MCF 10A (cell line): ENCODE data around the gene UQCR11. TPM values are rescaled to one million over a fixed set of nuclear protein-coding genes. Genes with fewer than 3 reads are reported as not detected.

Experiments
- BruUV-seq: library from RNA; stranded (reverse); fragments of 400-500 nt; replicated peaks from 2 replicates; lab custom pipeline; 2021; lab: Mats Ljungman, UMichigan
- CTCF ChIA-PET: fragments of 300-600 bp; sonication (Branson Sonifier 250); formaldehyde crosslinking; extraction: SDS; loops from one replicate; lab custom pipeline; 2021; ENCODE audit warnings: antibody characterized with exemption, inconsistent platforms; lab: Yijun Ruan, JAX
- POLR2A ChIA-PET: fragments of 300-600, 350-650 bp; sonication (Branson Sonifier 250); formaldehyde crosslinking; extraction: SDS; loops from one replicate; lab custom pipeline; 2020; ENCODE audit warnings: antibody characterized with exemption, inconsistent platforms; lab: Yijun Ruan, JAX
- DNase-seq: peaks from one replicate; pipeline ENCODE4 v3.0.0-alpha.2; 2018; ENCODE audit not compliant: unreplicated experiment
- H3K27ac Mint-ChIP-seq: one replicate; pipeline ENCODE4 v1.8.0; 2022; ENCODE audit warnings: mild to moderate bottlenecking, low read depth, mixed read lengths; ENCODE audit not compliant: unreplicated experiment
- H3K27me3 Mint-ChIP-seq: one replicate; pipeline ENCODE4 v1.8.0; 2022; ENCODE audit warnings: mixed read lengths; ENCODE audit not compliant: insufficient read depth, unreplicated experiment
- H3K36me3 Mint-ChIP-seq: one replicate; pipeline ENCODE4 v1.8.0; 2022; ENCODE audit warnings: mild to moderate bottlenecking, moderate library complexity, mixed read lengths; ENCODE audit not compliant: insufficient read depth, unreplicated experiment
- H3K4me1 Mint-ChIP-seq: one replicate; pipeline ENCODE4 v1.8.0; 2022; ENCODE audit warnings: mixed read lengths; ENCODE audit not compliant: insufficient read depth, unreplicated experiment
- H3K4me3 Mint-ChIP-seq: one replicate; pipeline ENCODE4 v1.8.0; 2022; ENCODE audit warnings: mild to moderate bottlenecking, moderate library complexity, mixed read lengths; ENCODE audit not compliant: unreplicated experiment
- H3K9me3 Mint-ChIP-seq: one replicate; pipeline ENCODE4 v1.8.0; 2022; ENCODE audit warnings: mixed read lengths; ENCODE audit not compliant: unreplicated experiment
- CTCF ChIP-seq: fragments of 200-600 bp; IDR thresholded peaks from one replicate; pipeline ENCODE4 v1.8.0; 2022; ENCODE audit warnings: antibody characterized with exemption, mild to moderate bottlenecking; ENCODE audit not compliant: unreplicated experiment
- intact Hi-C: fragments of 100-400 bp; cut with micrococcal nuclease; formaldehyde crosslinking; loops from 2 replicates; pipeline ENCODE4 v1.14.1; 2022
- total RNA-seq: library from RNA; stranded (reverse); gene quantifications from 2 replicates; pipeline ENCODE4 v1.2.3, GENCODE V29; 2022

The UQCR11 gene
- total RNA-seq, 1 experiment from 2014 or later, result 256 TPM

GRCh38 chr19:1549332-1549945, 55.8 kb downstream of the UQCR11 start:
- intact Hi-C loops, result loop anchor here (5.0 kb wide), 1 partner anchor 248 kb away; no protein-coding TSS in a partner anchor
- DNase-seq, result no peak
- no peak for TF ChIP-seq CTCF
- Mint-ChIP-seq H3K36me3 (no peaks in the 10 kb centered on the region), H3K27ac (no peak overlapping the region), H3K4me1 (peaks cover 6% of the 10 kb centered on the region), H3K27me3 (no peaks in the 10 kb centered on the region), H3K9me3 (no peaks in the 10 kb centered on the region), H3K4me3 (no peak overlapping the region)
- BruUV-seq, result no TSS peak
- ChIA-PET CTCF (no interaction called here), POLR2A (no interaction called here)

Other genes starting within 250 kb of the UQCR11 start
- gene NDUFS7, start 221.6 kb downstream of the UQCR11 start, total RNA-seq, result 135 and 137 TPM in 2 replicates
- 3.2 and 7.0 TPM in 2 replicates for gene GAMT, start 203.9 kb downstream of the UQCR11 start, total RNA-seq
- 219 and 246 TPM in 2 replicates for gene DAZAP1, start 197.9 kb downstream of the UQCR11 start, total RNA-seq
- 1,168 and 1,243 TPM in 2 replicates for gene RPS15, start 167.1 kb downstream of the UQCR11 start, total RNA-seq
- gene APC2, start 155.3 kb downstream of the UQCR11 start, total RNA-seq, result 0.15 and 0.23 TPM in 2 replicates
- 36.3 and 40.5 TPM in 2 replicates for gene C19orf25, start 126.2 kb downstream of the UQCR11 start, total RNA-seq
- 3.4 and 3.7 TPM in 2 replicates for gene PCSK4, start 115.1 kb downstream of the UQCR11 start, total RNA-seq
- gene REEP6, start 114.3 kb downstream of the UQCR11 start, total RNA-seq, result 3.8 TPM in 2 replicates
- gene ADAMTSL5, start 92.4 kb downstream of the UQCR11 start, total RNA-seq, result 11.1 and 13.7 TPM in 2 replicates
- gene PLK5, start 81.4 kb downstream of the UQCR11 start, total RNA-seq, result 0.21 and 0.22 TPM in 2 replicates
- 18.7 and 20.0 TPM in 2 replicates for gene MEX3D, start 37.1 kb downstream of the UQCR11 start, total RNA-seq
- 103 and 114 TPM in 2 replicates for gene MBD3, start 12.6 kb downstream of the UQCR11 start, total RNA-seq
- gene TCF3, start 47.2 kb upstream of the UQCR11 start, total RNA-seq, result 79.7 and 100 TPM in 2 replicates
- 0.02 TPM in 1 of 2 replicates, not detected in the other for gene ONECUT3, start 148.0 kb upstream of the UQCR11 start, total RNA-seq
- 5.6 and 9.3 TPM in 2 replicates for gene ATP8B3, start 206.8 kb upstream of the UQCR11 start, total RNA-seq
- 28.7 and 36.4 TPM in 2 replicates for gene REXO1, start 243.0 kb upstream of the UQCR11 start, total RNA-seq